NB4 (cell line): ENCODE measurements around the gene MEF2D.

ENCODE experiments used
- CTCF ChIP-seq: IDR thresholded peaks from one replicate; pipeline ENCODE4 v1.5.1; 2012; ENCODE audit warnings: low read depth, low read length
- MAX ChIP-seq: IDR thresholded peaks from 2 replicates; pipeline ENCODE4 v1.6.1; 2011; ENCODE audit warnings: low read depth, low read length
- POLR2A ChIP-seq: IDR thresholded peaks from 2 replicates; pipeline ENCODE4 v1.6.1; 2011; ENCODE audit warnings: mild to moderate bottlenecking; ENCODE audit not compliant: insufficient read length; ENCODE audit errors: extremely low read depth

GRCh38 chr1:156485984-156486383 is 14.6 kb downstream of the MEF2D start:
- no peak for TF ChIP-seq CTCF
- TF ChIP-seq MAX: no peak
- TF ChIP-seq POLR2A: no peak
